Measurements from ENCODE around the gene URAD.

URAD gene

DNA sequence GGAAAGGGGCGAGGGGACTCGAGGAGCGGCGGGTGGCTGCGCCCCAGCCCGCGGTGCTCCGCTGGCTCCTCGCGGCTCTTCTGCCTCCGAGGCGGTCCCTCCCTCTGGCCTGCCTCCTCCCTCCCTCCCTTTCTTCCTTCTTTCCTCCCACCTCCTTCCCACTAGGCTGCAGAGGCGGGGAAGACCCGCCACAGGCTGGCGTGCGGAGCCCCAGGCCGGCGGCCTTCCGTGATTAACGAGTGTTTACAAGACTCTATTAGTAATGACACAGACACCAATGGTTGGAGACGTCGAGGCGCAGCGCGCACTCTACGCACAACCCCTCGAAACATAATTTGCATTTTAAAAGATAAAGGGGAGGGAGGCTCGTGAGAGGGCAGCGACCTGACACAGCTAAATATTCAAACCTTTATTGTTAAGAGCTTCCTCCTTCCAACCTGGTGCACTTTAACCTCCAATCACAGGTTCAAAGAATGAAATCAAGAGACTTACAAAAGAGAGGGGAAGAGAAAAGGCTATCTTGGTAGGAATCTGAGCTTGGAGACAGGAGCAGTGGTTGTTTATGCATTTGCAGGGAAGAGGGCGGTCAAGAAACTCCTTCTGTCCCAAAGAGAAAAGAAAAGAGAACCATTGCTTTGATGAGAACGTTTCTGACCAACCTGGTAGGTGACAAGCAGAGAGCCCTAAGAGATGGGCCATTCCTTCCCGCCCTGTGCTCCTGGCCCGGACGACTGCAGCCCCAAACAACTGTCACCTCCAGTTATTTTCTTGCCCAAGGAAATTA is 19.2 kb downstream of the URAD start, which contains the start of gene CDX2:
CDX2 (minus strand) TSS at position 234 of the 784 bp plus-strand sequence. CDS start 309 bp downstream, outside the sequence.
- H3K4me3 ChIP-seq (ENCODE audit: low read depth, low read length), result no peak within 1 kb of the TSS

DNA sequence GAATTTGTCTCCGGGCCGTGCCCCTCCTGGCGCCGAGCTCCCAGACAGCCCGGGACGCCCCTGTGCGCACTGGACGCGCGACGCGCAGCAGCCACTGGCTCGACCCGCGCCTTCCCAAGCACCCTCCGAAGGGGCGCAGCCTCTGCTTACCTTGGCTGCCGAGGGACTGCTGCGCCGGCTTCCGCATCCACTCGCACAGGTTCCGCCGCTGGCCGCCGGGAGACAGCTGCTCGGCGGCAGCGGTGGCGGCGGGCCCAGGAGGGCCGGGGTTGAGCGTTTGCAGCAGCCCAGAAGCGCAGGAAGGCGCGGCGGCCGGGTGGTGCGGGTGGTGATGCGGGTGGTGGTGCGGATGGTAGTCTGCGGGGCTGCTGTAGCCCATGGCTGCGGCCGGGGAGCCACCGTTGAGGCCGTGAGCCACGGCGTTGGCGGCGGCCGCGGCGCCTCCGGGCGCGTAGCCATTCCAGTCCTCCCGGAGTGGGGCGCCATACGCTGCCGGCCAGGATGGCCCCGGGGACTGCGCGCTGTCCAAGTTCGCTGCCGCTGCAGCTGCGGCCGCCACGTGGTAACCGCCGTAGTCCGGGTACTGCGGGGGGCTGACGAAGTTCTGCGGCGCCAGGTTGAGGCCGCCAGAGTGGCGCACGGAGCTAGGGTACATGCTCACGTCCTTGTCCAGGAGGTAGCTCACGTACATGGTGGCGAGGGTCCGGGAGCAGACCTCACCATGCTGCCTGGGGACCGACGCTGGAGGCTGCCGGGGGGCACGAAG is 20.0 kb downstream of the URAD start:
- TF ChIP-seq, protein P1, sequence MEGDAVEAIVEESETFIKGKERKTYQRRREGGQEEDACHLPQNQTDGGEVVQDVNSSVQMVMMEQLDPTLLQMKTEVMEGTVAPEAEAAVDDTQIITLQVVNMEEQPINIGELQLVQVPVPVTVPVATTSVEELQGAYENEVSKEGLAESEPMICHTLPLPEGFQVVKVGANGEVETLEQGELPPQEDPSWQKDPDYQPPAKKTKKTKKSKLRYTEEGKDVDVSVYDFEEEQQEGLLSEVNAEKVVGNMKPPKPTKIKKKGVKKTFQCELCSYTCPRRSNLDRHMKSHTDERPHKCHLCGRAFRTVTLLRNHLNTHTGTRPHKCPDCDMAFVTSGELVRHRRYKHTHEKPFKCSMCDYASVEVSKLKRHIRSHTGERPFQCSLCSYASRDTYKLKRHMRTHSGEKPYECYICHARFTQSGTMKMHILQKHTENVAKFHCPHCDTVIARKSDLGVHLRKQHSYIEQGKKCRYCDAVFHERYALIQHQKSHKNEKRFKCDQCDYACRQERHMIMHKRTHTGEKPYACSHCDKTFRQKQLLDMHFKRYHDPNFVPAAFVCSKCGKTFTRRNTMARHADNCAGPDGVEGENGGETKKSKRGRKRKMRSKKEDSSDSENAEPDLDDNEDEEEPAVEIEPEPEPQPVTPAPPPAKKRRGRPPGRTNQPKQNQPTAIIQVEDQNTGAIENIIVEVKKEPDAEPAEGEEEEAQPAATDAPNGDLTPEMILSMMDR (IDR thresholded peaks at IDR 0.05; ENCODE audit: low read depth, low read length), result no peak
- H3K4me3 ChIP-seq (ENCODE audit: low read depth, low read length), result no peak overlapping the region

More for the DNA sequence above, 19.2 kb downstream of the URAD start, which contains the start of gene CDX2:
- TF ChIP-seq, protein P1 (IDR thresholded peaks at IDR 0.05; ENCODE audit: low read depth, low read length), result no peak

DNA sequence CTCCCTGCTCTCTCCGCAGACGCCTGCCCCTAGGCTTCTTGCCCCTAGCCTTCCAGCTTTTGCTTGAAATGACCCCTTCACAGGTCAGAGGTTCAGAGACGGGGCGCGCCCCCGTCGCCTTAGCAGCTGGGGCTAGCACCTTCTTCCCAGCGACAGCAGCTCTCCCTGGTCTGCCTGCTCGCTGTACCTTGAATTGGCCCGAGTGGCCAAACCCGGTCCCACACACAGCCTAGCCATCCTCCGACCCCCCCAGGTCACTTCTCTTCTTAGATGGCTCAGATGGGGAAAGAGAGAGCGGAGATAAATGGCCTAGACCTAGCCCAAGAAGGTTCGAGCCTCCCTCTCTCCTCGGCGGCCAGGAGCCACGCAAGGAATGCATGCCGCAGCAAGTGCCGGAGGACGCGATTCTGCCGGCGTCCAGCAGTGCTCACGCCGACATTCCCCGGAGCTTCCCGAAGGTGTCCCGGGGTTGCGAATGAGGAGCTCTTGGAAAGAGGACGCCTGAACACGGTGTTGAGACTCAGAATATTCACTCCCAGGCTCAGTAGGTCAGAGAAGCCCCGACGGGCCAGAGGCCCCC is 20.7 kb downstream of the URAD start:
- TF ChIP-seq, protein P1 (IDR thresholded peaks at IDR 0.05; ENCODE audit: low read depth, low read length), result no peak
- H3K4me3 ChIP-seq (ENCODE audit: low read depth, low read length), result no peak overlapping the region

DNA sequence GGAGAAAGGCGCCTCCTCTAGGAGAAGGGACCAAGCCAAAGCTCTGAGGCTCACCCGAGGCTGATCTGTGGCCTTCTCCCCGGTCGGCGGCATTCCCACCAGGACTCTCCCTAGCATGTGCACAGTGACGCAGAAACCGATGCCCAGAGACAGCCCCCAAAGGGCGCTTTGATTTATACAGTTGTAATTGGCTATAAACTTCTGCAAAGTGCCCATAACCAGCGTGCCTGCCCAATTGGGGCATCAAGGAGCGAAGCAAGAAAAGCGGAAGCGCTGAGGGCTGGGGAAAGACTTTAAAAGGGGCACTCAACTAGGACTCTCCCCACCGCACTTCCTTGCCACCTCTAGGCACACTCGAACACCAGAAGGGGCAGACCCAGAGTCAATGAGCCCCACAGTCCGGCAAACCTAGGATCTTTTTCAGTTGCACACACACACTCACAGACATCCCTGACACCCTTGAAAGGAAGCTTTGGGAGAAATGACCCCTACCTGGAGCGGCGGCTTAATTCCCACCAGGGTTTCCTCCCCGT is 21.2 kb downstream of the URAD start:
- TF ChIP-seq, protein P1 (IDR thresholded peaks at IDR 0.05; ENCODE audit: low read depth, low read length), result no peak
- no peak overlapping the region for H3K4me3 ChIP-seq (ENCODE audit: low read depth, low read length)

DNA sequence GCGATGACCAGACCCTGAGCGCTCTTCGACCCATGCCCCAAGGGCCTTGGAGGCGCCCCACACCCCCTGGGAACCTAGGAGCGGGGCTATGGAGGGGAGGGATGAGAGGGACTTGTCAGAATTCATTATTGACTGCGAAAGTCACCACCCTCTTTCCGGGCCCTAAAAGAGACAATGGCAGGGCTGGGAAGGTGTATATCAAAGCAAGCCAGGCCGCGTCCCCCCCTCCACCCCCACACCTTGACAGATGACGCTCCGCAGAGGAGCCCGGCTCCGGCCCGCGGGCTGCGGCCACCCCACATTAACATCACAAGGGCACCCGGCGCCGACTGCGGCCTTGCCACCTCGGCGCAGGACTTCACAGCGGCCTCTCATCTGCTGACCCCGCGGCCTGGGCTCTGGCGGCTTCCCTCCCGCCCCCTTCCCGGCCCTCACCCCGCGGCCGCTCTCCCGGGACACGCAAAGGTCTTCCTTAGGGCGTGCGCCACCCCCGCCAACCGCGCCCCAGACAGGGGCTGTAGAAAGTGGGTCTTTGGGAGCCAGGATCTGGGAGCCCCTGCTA is 21.8 kb downstream of the URAD start:
- TF ChIP-seq, protein P1 (IDR thresholded peaks at IDR 0.05; ENCODE audit: low read depth, low read length), result no peak

DNA sequence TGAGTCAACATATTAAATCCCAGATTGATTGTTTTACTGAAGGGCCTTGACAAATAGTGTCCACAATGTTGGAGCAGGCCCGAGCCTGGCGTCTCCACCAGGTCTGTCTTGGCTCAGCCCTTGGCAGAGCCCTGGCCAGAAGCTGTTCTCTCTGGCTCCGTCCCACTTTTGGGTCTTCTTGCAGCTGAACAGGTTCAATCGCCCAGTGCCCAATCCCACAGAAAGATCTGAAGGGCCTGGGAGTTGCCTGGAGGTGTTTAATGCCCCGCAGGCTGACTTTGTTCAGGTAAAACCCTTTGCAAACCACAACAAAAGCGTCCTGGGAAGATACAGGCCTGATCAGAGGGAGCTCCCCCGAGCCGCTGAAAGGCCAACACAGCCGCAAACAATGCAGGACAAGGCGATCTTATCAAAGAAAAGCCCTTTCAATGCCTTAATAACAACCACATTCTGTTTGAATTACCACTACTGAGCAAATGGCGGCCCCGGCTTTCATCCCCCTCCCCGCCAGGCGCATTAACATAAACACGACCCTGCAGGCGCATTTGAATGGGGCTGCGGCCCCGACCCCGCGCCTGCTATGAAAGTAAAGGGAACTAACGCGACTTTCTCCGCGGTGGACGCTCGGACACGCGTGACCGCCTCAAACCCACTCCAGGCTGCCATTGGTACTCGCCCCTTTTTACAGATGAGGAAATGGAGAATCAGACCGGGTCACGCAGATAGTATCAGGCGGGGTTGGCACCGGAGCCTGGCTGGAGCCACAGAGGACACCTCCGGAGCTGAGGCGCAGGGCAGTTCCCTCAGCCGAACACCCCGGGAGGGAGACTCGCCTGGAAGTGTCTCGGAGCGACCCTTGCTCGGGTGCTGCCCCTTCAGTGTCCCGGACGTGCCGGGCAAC is 22.5 kb downstream of the URAD start:
- H3K4me3 ChIP-seq (ENCODE audit: low read depth, low read length), result no peak overlapping the region
- TF ChIP-seq, protein P1 (IDR thresholded peaks at IDR 0.05; ENCODE audit: low read depth, low read length), result no peak

More for the DNA sequence above, 21.8 kb downstream of the URAD start:
- H3K4me3 ChIP-seq (ENCODE audit: low read depth, low read length), result no peak overlapping the region

Data from WI38 (cell line).